COR-L47 (cell line): ENCODE results near the gene PATJ.

Experiments used
- DNase-seq: peaks from one replicate; lab custom pipeline; 2025; lab: John Stamatoyannopoulos, UW

Gene PATJ

GRCh38 chr1:61993331-61993961 lies 251.2 kb downstream of the PATJ start:
- DNase-seq, result peak; percentile 19

GRCh38 chr1:61995641-61996040 lies 253.4 kb downstream of the PATJ start:
- no peak for DNase-seq

GRCh38 chr1:61997123-61997522 lies 254.8 kb downstream of the PATJ start:
- DNase-seq, result no peak

GRCh38 chr1:62003777-62004176 lies 261.5 kb downstream of the PATJ start:
- no peak for DNase-seq

GRCh38 chr1:62006690-62007089 lies 264.4 kb downstream of the PATJ start:
- DNase-seq, result no peak

- DNase-seq, result no peak
Observed at GRCh38 chr1:62011006-62011405, 268.7 kb downstream of the PATJ start.

- no peak for DNase-seq
Observed at GRCh38 chr1:62012095-62012494, 269.8 kb downstream of the PATJ start.

GRCh38 chr1:62012836-62013235 lies 270.6 kb downstream of the PATJ start:
- no peak for DNase-seq

GRCh38 chr1:62013264-62013663 lies 271.0 kb downstream of the PATJ start:
- DNase-seq, result no peak

GRCh38 chr1:62022382-62022983 lies 280.2 kb downstream of the PATJ start:
- no peak for DNase-seq

- no peak for DNase-seq
Observed at GRCh38 chr1:62024690-62025089, 282.4 kb downstream of the PATJ start.

- no peak for DNase-seq
Observed at GRCh38 chr1:62025154-62025553, 282.9 kb downstream of the PATJ start.

- no peak for DNase-seq
Observed at GRCh38 chr1:62025892-62026291, 283.6 kb downstream of the PATJ start.

GRCh38 chr1:62029704-62030103 lies 287.4 kb downstream of the PATJ start:
- no peak for DNase-seq

- no peak for DNase-seq
Observed at GRCh38 chr1:62034790-62035189, 292.5 kb downstream of the PATJ start.

GRCh38 chr1:62037274-62037673 lies 295.0 kb downstream of the PATJ start:
- DNase-seq, result no peak

GRCh38 chr1:62038594-62039284 lies 296.5 kb downstream of the PATJ start:
- DNase-seq, result no peak

- no peak for DNase-seq
Observed at GRCh38 chr1:62040450-62040849, 298.2 kb downstream of the PATJ start.

- DNase-seq, result no peak
Observed at GRCh38 chr1:62040973-62041372, 298.7 kb downstream of the PATJ start.

GRCh38 chr1:62043154-62043553 lies 300.9 kb downstream of the PATJ start:
- DNase-seq, result no peak

GRCh38 chr1:62045574-62045973 lies 303.3 kb downstream of the PATJ start:
- peak; percentile 53 for DNase-seq

- no peak for DNase-seq
Observed at GRCh38 chr1:62046927-62047326, 304.6 kb downstream of the PATJ start.

GRCh38 chr1:62050165-62050564 lies 307.9 kb downstream of the PATJ start:
- DNase-seq, result no peak

GRCh38 chr1:62052946-62053345 lies 310.7 kb downstream of the PATJ start:
- DNase-seq, result no peak
